ENCODE measurements around the gene MAFG. TPM values are rescaled to one million over a fixed set of nuclear protein-coding genes. Genes with fewer than 3 reads are reported as not detected.

MAFG gene
- total RNA-seq, 1 experiment from 2014 or later: 31.4 TPM

- peak overlapping the region in 1 of 3 experiments; percentile 49; a peak in 1 of 7 replicates for H3K27ac Mint-ChIP-seq
Observed at GRCh38 chr17:81899514-81900166, 27.9 kb downstream of the MAFG start.

More at GRCh38 chr17:81899514-81900166, 27.9 kb downstream of the MAFG start:
- H3K4me3 Mint-ChIP-seq: no peak overlapping the region
- H2BK20ac ChIP-seq (ENCODE audit: low read depth, low read length, poor library complexity, severe bottlenecking): no peak overlapping the region
- no peak overlapping the region for H2AFZ ChIP-seq (ENCODE audit: low read length)
- H3K14ac ChIP-seq (ENCODE audit: insufficient read depth, low read length): no peak overlapping the region
- no peak overlapping the region for H3K56ac ChIP-seq (ENCODE audit: insufficient read length, low read depth, low read length)
- no peak overlapping the region for H4K91ac ChIP-seq (ENCODE audit: insufficient read length, low read depth, low read length)
- no peak overlapping the region for H3K23ac ChIP-seq (ENCODE audit: insufficient read length, low read depth, low read length)
- no peaks in the 10 kb centered on the region; the same call in 1 of the 2 replicates for H3K27me3 ChIP-seq (ENCODE audit: insufficient read depth, low read length)
- no peaks in the 10 kb centered on the region for H3K79me1 ChIP-seq (ENCODE audit: insufficient read depth, low read depth, low read length, poor library complexity, severe bottlenecking)
- H3K27ac ChIP-seq (ENCODE audit: insufficient read length, low read depth, low read length): no peak overlapping the region
- no peak overlapping the region for H3K9ac ChIP-seq (ENCODE audit: extremely low read depth, insufficient read length, low read length)
- H4K5ac ChIP-seq (ENCODE audit: insufficient read length, low read depth, low read length): no peak overlapping the region
- H3K4me2 ChIP-seq (ENCODE audit: insufficient read depth, insufficient read length, low read length): no peak overlapping the region
- no peak overlapping the region for H3K4ac ChIP-seq (ENCODE audit: low read depth, low read length)
- no peak overlapping the region for H4K8ac ChIP-seq (replicated peaks; ENCODE audit: insufficient read length, low read depth, low read length)
- no peaks in the 10 kb centered on the region for H3K9me3 Mint-ChIP-seq
- H2BK15ac ChIP-seq (ENCODE audit: low read depth, low read length): no peak overlapping the region; the same call in 1 of the 2 replicates
- peaks cover 11% of the 10 kb centered on the region for H3K27me3 Mint-ChIP-seq (ENCODE audit: low read depth)
- WGBS (ENCODE audit: extremely low coverage, insufficient read length, low lambda C conversion rate): no CpG with 5 or more reads among the region's 22 CpGs
- DNase-seq: peak; percentile 44
- H3K79me2 ChIP-seq (ENCODE audit: insufficient read depth, low read length): no peaks in the 10 kb centered on the region
- H2AK5ac ChIP-seq (ENCODE audit: insufficient read length, low read length): no peak overlapping the region
- TF ChIP-seq CTCF (conservative IDR thresholded peaks at IDR 0.05): no peak
- no peak overlapping the region for H2BK5ac ChIP-seq (ENCODE audit: insufficient read length, low read length)
- H2BK120ac ChIP-seq (ENCODE audit: low read depth, low read length, poor library complexity, severe bottlenecking): no peak overlapping the region
- H2BK12ac ChIP-seq (ENCODE audit: insufficient read length, low read depth, low read length): no peak overlapping the region
- H3T11ph ChIP-seq (ENCODE audit: low read length): no peak overlapping the region
- no peaks in the 10 kb centered on the region for H4K20me1 ChIP-seq (ENCODE audit: control insufficient read depth, insufficient read depth, insufficient read length)
- H3K23me2 ChIP-seq (ENCODE audit: insufficient read length, low read depth, low read length, poor library complexity, severe bottlenecking): peaks cover 11% of the 10 kb centered on the region
- peaks cover 0 to 3% of the 10 kb centered on the region in 2 experiments; a peak in 2 of 4 replicates for H3K4me1 Mint-ChIP-seq
- peaks cover 13 to 45% (median 35%) of the 10 kb centered on the region in 3 experiments; a peak in 6 of 7 replicates for H3K36me3 Mint-ChIP-seq (ENCODE audit: insufficient read depth in 1 of 3, low read depth in 3 of 3)
- H3K9me3 ChIP-seq (ENCODE audit: control insufficient read depth, low read depth, low read length): no peaks in the 10 kb centered on the region
- H3K4me1 ChIP-seq (ENCODE audit: insufficient read depth, low read length): no peaks in the 10 kb centered on the region
- H3K18ac ChIP-seq (ENCODE audit: insufficient read length, low read depth, low read length): no peak overlapping the region

Measured in H9 (cell line).